HEK293 (cell line): ENCODE data around the gene ACBD3.

ENCODE experiments used
- CTCF ChIA-PET: fragments of 350-600 bp; formaldehyde crosslinking; extraction: SDS; loops from one replicate; lab custom pipeline; 2021; ENCODE audit warnings: antibody characterized with exemption; lab: Yijun Ruan, JAX
- POLR2A ChIA-PET: fragments of 300-600 bp; formaldehyde crosslinking; extraction: SDS; loops from one replicate; lab custom pipeline; 2020; ENCODE audit warnings: antibody characterized with exemption, inconsistent platforms; lab: Yijun Ruan, JAX
- H3K27ac ChIP-seq: fragments of 200-500 bp; sonication (Bioruptor generic); 2 replicates; pipeline ENCODE4 v1.5.1; 2014; ENCODE audit warnings: low read depth, low read length, control low read depth, inconsistent platforms; ENCODE audit errors: extremely low read depth
- H3K36me3 ChIP-seq, 2 experiments: fragments of 200-500 bp in 1 of 2; sonication (Bioruptor generic) in 1 of 2; 1 replicate in 1 of 2; 2 replicates in 1 of 2; pipeline ENCODE4 v1.5.1; 2014 to 2017; ENCODE audit warnings: inconsistent platforms in 2 of 2, low read length in 2 of 2; ENCODE audit not compliant: control insufficient read depth in 2 of 2, insufficient read depth in 1 of 2
- H3K4me1 ChIP-seq: fragments of 200-500 bp; sonication (Bioruptor generic); 2 replicates; pipeline ENCODE4 v1.5.1; 2014; ENCODE audit warnings: mild to moderate bottlenecking, low read length, inconsistent platforms; ENCODE audit not compliant: control insufficient read depth, insufficient read depth
- H3K4me3 ChIP-seq: 2 replicates; pipeline ENCODE4 v1.5.1; 2011; ENCODE audit warnings: low read depth, mild to moderate bottlenecking, control low read depth, low read length, moderate library complexity
- H3K9me3 ChIP-seq: fragments of 200-500 bp; sonication (Bioruptor generic); 2 replicates; pipeline ENCODE4 v1.5.1; 2014; ENCODE audit warnings: low read depth, low read length, inconsistent platforms; ENCODE audit not compliant: control insufficient read depth, insufficient read depth
- GFI1B ChIP-seq: fragments of 450-650 bp; formaldehyde crosslinking; IDR thresholded peaks from 2 replicates; pipeline ENCODE4 v1.5.1; 2016; ENCODE audit warnings: missing biosample characterization, missing genetic modification characterization
- GLIS1 ChIP-seq: fragments of 450-650 bp; formaldehyde crosslinking; IDR thresholded peaks from 2 replicates; pipeline ENCODE4 v1.5.1; 2016; ENCODE audit warnings: missing biosample characterization, missing genetic modification characterization
- HOXA7 ChIP-seq: sonication (generic); formaldehyde crosslinking; IDR thresholded peaks from 2 replicates; pipeline ENCODE4 v1.8.1; 2022; ENCODE audit warnings: missing genetic modification reagents, borderline replicate concordance
- KLF7 ChIP-seq: fragments of 450-650 bp; formaldehyde crosslinking; IDR thresholded peaks from 2 replicates; pipeline ENCODE4 v1.5.1; 2016; ENCODE audit warnings: missing biosample characterization, missing genetic modification characterization, borderline replicate concordance
- PRDM1 ChIP-seq: fragments of 450-650 bp; formaldehyde crosslinking; IDR thresholded peaks from 2 replicates; pipeline ENCODE4; 2016; ENCODE audit warnings: missing biosample characterization, missing genetic modification characterization
- ZBTB20 ChIP-seq: fragments of 450-650 bp; formaldehyde crosslinking; IDR thresholded peaks from 2 replicates; pipeline ENCODE4 v1.5.1; 2016; ENCODE audit warnings: missing biosample characterization, missing genetic modification characterization
- ZBTB48 ChIP-seq: fragments of 450-650 bp; formaldehyde crosslinking; IDR thresholded peaks from 2 replicates; pipeline ENCODE4 v1.5.1; 2016; ENCODE audit warnings: missing biosample characterization, missing genetic modification characterization
- ZBTB7A ChIP-seq: fragments of 450-650 bp; formaldehyde crosslinking; IDR thresholded peaks from 2 replicates; pipeline ENCODE4 v1.5.1; 2016; ENCODE audit warnings: low read depth, missing biosample characterization, missing genetic modification characterization
- ZEB2 ChIP-seq: fragments of 450-650 bp; formaldehyde crosslinking; IDR thresholded peaks from 2 replicates; pipeline ENCODE4 v1.5.1; 2016; ENCODE audit warnings: missing biosample characterization, missing genetic modification characterization
- ZFP41 ChIP-seq: fragments of 450-650 bp; formaldehyde crosslinking; IDR thresholded peaks from 2 replicates; pipeline ENCODE4 v1.5.1; 2016; ENCODE audit warnings: missing biosample characterization, missing genetic modification characterization, borderline replicate concordance
- ZIC2 ChIP-seq: fragments of 450-650 bp; formaldehyde crosslinking; IDR thresholded peaks from 2 replicates; pipeline ENCODE4 v1.5.1; 2016; ENCODE audit warnings: missing biosample characterization, missing genetic modification characterization
- ZNF221 ChIP-seq: fragments of 450-650 bp; formaldehyde crosslinking; IDR thresholded peaks from 2 replicates; pipeline ENCODE4 v1.5.1; 2017; ENCODE audit warnings: missing biosample characterization, missing genetic modification characterization, borderline replicate concordance
- ZNF324 ChIP-seq: fragments of 450-650 bp; formaldehyde crosslinking; IDR thresholded peaks from 2 replicates; pipeline ENCODE4 v1.5.1; 2016; ENCODE audit warnings: missing biosample characterization, missing genetic modification characterization
- ZNF501 ChIP-seq: fragments of 450-650 bp; formaldehyde crosslinking; IDR thresholded peaks from 2 replicates; pipeline ENCODE4 v1.5.1; 2016; ENCODE audit warnings: missing biosample characterization, missing genetic modification characterization
- ZNF610 ChIP-seq: fragments of 450-650 bp; formaldehyde crosslinking; IDR thresholded peaks from 2 replicates; pipeline ENCODE4 v1.5.1; 2016; ENCODE audit warnings: missing biosample characterization, missing genetic modification characterization, borderline replicate concordance
- ZNF704 ChIP-seq: fragments of 450-650 bp; formaldehyde crosslinking; IDR thresholded peaks from 2 replicates; pipeline ENCODE4 v1.5.1; 2016; ENCODE audit warnings: missing biosample characterization, missing genetic modification characterization
- ZNF777 ChIP-seq: fragments of 450-650 bp; formaldehyde crosslinking; IDR thresholded peaks from 2 replicates; pipeline ENCODE4 v1.5.1; 2017; ENCODE audit warnings: missing biosample characterization, missing genetic modification characterization, borderline replicate concordance
- ZNF785 ChIP-seq: fragments of 450-650 bp; formaldehyde crosslinking; IDR thresholded peaks from 2 replicates; pipeline ENCODE4 v1.5.1; 2016; ENCODE audit warnings: missing biosample characterization, missing genetic modification characterization
- ZSCAN16 ChIP-seq: fragments of 450-650 bp; formaldehyde crosslinking; IDR thresholded peaks from 2 replicates; pipeline ENCODE4 v1.5.1; 2016; ENCODE audit warnings: missing biosample characterization, missing genetic modification characterization
- TF ChIP-seq, protein P1 (sequence below): fragments of 450-650 bp; formaldehyde crosslinking; IDR thresholded peaks from 2 replicates; pipeline ENCODE4 v1.5.1; 2016; ENCODE audit warnings: missing biosample characterization, missing genetic modification characterization
- TF ChIP-seq, protein P2 (sequence below): fragments of 450-650 bp; formaldehyde crosslinking; IDR thresholded peaks from 2 replicates; pipeline ENCODE4 v1.5.1; 2016; ENCODE audit warnings: missing biosample characterization, missing genetic modification characterization
- TF ChIP-seq, protein P3 (sequence below): fragments of 450-650 bp; formaldehyde crosslinking; IDR thresholded peaks from 2 replicates; pipeline ENCODE4 v1.5.1; 2016; ENCODE audit warnings: missing biosample characterization, missing genetic modification characterization

Gene ACBD3

DNA sequence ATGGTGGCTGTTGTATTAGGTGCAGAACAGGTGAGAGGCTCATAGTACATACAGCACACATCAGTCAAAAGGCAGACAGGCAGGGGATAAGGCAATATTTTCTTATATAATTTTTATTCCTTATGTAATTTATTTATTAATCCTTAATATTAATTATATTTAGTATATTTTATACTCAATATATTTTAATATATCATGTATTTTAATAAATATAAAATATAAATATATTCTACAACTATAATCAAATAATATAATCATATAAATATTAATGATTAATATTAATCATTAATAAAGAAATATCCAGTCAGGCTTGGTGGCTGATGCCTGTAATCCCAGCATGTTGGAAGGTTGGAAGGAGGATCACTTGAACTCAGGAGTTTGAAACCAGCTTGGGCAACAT is 17.7 kb upstream of the ACBD3 start:
- H3K4me1 ChIP-seq: no peaks in the 10 kb centered on the region
- POLR2A ChIA-PET: interaction anchor here (0.9 kb wide), 1 partner anchor 79 kb away, joined by 3 read pairs; no protein-coding TSS in a partner anchor
- TF ChIP-seq ZIC2 (tag by site-specific recombination): no peak
- no peak for TF ChIP-seq PRDM1 (tag by site-specific recombination)
- no peak for TF ChIP-seq GFI1B (tag by site-specific recombination)
- no peak for TF ChIP-seq ZSCAN16 (tag by site-specific recombination)
- TF ChIP-seq GLIS1: no peak
- TF ChIP-seq ZNF704 (tag by site-specific recombination): no peak
- TF ChIP-seq, protein P1, sequence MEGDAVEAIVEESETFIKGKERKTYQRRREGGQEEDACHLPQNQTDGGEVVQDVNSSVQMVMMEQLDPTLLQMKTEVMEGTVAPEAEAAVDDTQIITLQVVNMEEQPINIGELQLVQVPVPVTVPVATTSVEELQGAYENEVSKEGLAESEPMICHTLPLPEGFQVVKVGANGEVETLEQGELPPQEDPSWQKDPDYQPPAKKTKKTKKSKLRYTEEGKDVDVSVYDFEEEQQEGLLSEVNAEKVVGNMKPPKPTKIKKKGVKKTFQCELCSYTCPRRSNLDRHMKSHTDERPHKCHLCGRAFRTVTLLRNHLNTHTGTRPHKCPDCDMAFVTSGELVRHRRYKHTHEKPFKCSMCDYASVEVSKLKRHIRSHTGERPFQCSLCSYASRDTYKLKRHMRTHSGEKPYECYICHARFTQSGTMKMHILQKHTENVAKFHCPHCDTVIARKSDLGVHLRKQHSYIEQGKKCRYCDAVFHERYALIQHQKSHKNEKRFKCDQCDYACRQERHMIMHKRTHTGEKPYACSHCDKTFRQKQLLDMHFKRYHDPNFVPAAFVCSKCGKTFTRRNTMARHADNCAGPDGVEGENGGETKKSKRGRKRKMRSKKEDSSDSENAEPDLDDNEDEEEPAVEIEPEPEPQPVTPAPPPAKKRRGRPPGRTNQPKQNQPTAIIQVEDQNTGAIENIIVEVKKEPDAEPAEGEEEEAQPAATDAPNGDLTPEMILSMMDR (tag by site-specific recombination): no peak
- no peak for TF ChIP-seq ZNF777 (tag by site-specific recombination)
- H3K9me3 ChIP-seq: no peaks in the 10 kb centered on the region
- no peak overlapping the region for H3K4me3 ChIP-seq
- H3K36me3 ChIP-seq: no peaks in the 10 kb centered on the region
- CTCF ChIA-PET: interaction anchor here (0.7 to 2.5 kb wide), 2 partner anchors 51 to 79 kb away, joined by 3 to 7 read pairs; no protein-coding TSS in a partner anchor
- no peak overlapping the region for H3K27ac ChIP-seq

DNA sequence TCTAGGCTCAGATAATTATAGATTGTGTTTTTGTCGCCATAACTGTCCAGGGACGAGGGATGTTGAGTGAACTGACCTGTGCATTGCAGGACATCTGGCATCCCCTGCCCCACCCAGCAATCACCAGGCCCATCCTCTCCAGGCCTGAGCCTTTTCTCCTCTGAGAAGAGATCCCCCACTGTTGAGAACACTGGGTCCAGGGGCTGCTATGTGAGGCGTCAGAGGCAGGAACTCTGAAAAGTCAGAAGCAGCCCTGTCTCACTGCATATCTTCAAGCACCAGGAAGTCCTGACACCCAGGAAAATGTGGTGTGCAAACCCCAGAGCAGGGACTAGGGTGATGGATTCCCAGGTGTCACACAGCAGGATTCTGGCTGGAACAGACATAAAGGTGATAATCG is 17.1 kb upstream of the ACBD3 start:
- Histone ChIP-seq H3K4me1 (no peaks in the 10 kb centered on the region), H3K27ac (no peak overlapping the region), H3K4me3 (no peak overlapping the region), H3K36me3 (no peaks in the 10 kb centered on the region), H3K9me3 (no peaks in the 10 kb centered on the region)
- no peak for TF ChIP-seq ZEB2 (tag by site-specific recombination)
- TF ChIP-seq ZNF785: no peak
- no peak for TF ChIP-seq ZBTB20 (tag by site-specific recombination)
- no peak for TF ChIP-seq ZNF324 (tag by site-specific recombination)
- TF ChIP-seq, protein P2, sequence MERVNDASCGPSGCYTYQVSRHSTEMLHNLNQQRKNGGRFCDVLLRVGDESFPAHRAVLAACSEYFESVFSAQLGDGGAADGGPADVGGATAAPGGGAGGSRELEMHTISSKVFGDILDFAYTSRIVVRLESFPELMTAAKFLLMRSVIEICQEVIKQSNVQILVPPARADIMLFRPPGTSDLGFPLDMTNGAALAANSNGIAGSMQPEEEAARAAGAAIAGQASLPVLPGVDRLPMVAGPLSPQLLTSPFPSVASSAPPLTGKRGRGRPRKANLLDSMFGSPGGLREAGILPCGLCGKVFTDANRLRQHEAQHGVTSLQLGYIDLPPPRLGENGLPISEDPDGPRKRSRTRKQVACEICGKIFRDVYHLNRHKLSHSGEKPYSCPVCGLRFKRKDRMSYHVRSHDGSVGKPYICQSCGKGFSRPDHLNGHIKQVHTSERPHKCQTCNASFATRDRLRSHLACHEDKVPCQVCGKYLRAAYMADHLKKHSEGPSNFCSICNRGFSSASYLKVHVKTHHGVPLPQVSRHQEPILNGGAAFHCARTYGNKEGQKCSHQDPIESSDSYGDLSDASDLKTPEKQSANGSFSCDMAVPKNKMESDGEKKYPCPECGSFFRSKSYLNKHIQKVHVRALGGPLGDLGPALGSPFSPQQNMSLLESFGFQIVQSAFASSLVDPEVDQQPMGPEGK (tag by site-specific recombination): no peak
- TF ChIP-seq KLF7: no peak
- TF ChIP-seq, protein P3, sequence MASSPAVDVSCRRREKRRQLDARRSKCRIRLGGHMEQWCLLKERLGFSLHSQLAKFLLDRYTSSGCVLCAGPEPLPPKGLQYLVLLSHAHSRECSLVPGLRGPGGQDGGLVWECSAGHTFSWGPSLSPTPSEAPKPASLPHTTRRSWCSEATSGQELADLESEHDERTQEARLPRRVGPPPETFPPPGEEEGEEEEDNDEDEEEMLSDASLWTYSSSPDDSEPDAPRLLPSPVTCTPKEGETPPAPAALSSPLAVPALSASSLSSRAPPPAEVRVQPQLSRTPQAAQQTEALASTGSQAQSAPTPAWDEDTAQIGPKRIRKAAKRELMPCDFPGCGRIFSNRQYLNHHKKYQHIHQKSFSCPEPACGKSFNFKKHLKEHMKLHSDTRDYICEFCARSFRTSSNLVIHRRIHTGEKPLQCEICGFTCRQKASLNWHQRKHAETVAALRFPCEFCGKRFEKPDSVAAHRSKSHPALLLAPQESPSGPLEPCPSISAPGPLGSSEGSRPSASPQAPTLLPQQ (tag by site-specific recombination): no peak
- no peak for TF ChIP-seq ZNF221
- TF ChIP-seq ZNF610: no peak
- no peak for TF ChIP-seq ZFP41 (tag by site-specific recombination)
- TF ChIP-seq ZBTB48: no peak
- TF ChIP-seq HOXA7 (CRISPR knock-in tag): no peak
- TF ChIP-seq ZBTB7A (tag by site-specific recombination): no peak
- no peak for TF ChIP-seq ZNF501
- ChIA-PET CTCF (interaction anchor here (0.8 to 2.1 kb wide), 3 partner anchors 8 to 139 kb away, joined by 3 to 6 read pairs (median 3); no protein-coding TSS in a partner anchor), POLR2A (no interaction called here)
